NCI-H345 (cell line): Measurements from ENCODE around the gene CTIF.
"Not testable (repeated sequence)": the region's sequence is repeated elsewhere in the genome, so short reads cannot be mapped to it uniquely, and the experiment has no call there.

Experiments used
- DNase-seq: peaks from one replicate; lab custom pipeline; 2025; lab: John Stamatoyannopoulos, UW

The CTIF gene

DNA sequence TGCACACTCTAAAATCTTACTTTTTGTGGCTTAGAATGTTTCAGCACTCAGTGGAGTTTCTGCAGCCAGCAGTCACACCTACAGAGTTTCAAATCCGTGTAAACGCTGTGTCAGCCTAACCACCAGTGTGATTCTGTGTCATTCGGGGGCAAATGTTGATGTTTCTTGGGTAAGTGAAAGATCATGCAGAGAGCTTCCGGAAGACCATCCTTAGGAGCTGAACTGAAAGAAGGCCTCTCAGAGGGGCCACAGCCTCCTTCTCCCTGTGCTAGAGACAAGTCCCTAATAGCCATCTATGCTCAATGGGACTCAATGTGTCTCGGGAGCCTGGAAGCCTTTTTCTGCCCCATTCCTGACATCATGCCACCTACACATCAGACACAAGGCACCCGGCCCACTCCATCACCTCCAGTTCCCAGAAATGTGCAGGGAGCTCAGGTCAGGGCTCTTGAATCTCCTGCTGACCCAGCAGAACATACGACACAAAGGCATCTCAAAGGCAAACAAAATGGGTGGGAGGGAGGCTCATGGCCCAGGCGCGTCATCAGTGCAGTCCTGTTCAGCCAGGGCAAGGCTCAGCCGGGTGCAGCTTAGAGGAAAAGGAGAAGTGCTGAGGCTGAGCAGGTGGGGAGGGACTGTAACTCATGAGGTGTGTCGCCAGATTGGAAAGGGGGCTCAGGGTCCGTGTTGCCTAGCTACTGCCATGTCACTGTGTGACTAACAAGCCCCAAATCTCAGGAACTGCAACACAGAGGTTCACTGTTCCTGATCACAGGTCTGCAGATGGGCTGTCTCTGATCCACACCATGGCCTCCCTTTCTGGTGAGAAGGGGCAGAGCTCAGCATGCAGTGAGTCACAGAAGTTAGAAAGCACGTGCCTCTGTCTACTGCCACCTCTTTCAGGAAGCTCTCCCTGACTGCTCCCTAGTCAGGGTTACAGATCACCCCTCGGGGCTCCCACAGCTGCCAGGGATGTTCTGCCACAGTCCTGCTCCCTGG is 329.9 kb downstream of the CTIF start:
- no peak for DNase-seq

DNA sequence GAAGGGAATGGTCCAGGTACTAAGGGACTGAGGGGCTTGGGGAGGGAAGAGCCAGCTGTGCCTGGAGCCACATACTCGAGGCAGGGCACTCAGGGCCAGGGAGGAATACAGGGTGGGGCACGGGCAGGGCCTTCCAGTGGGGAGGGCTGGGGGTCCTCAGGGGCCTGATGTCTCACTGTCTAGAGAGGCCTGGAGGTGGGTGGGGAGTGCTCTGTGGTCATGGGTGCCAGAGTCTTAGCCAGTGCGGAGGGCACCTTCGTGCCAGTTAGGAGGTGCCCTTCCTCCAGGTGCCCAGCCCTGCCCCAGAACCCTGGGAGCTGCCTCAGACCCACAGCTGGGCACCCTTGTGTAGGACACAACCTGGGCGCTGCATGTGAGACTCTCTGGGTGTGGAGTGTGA is 330.8 kb downstream of the CTIF start:
- no peak for DNase-seq

DNA sequence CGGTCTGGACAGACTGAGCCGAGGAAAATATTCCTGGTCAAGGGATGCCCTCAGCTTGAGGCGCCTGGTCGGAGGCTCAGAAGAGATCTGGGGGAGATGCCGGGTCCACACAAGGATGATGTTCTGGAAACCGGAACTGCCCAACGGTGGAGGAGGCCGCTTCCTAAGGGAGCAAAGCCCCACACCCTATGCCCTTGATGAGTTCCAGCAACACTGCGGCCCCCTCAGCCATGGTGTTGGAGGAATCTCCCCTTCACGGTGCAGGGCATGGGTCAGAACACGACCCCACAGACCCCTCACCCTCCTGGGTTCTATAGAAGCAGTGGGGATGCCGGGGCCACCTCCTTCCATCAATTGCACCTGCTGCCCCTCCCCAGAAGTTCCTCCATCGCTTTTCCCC is 332.1 kb downstream of the CTIF start:
- DNase-seq: not testable (repeated sequence)

DNA sequence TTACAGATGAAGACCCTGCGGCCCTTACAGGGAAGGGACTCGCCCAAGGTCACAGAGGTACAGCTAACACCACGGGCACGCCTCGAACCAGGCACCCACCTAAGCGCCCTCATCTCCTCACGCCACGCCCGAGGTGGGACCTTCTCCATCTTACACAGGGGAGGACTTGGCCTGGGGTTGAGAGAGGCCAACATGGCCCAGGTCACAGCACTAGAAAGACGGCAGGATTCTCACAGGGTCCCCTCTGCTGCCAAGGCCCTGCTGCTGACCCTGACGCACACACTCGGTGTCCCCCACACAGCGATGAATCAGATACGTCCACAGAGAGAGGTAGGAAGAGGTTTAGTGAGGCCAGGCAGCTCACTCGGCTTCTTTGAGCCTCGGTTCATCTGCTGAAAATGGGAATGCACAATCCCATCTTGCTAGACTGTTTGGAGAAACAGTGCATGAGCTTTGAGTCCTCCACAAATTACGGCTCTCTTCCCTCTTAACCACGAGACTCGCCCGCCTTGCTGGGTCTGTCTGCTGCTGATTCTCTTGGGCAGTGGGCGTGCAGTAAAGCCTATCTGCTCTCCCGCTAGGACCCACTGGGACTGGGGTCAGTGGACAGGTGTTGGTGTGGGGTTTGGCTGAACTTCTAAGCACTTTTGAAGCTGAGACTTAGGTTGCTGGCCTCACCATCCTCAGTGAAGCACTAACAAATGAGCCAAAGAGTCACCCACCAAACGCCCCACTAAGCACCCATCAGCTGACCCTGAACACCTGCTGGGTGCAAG is 332.7 kb downstream of the CTIF start:
- no peak for DNase-seq

DNA sequence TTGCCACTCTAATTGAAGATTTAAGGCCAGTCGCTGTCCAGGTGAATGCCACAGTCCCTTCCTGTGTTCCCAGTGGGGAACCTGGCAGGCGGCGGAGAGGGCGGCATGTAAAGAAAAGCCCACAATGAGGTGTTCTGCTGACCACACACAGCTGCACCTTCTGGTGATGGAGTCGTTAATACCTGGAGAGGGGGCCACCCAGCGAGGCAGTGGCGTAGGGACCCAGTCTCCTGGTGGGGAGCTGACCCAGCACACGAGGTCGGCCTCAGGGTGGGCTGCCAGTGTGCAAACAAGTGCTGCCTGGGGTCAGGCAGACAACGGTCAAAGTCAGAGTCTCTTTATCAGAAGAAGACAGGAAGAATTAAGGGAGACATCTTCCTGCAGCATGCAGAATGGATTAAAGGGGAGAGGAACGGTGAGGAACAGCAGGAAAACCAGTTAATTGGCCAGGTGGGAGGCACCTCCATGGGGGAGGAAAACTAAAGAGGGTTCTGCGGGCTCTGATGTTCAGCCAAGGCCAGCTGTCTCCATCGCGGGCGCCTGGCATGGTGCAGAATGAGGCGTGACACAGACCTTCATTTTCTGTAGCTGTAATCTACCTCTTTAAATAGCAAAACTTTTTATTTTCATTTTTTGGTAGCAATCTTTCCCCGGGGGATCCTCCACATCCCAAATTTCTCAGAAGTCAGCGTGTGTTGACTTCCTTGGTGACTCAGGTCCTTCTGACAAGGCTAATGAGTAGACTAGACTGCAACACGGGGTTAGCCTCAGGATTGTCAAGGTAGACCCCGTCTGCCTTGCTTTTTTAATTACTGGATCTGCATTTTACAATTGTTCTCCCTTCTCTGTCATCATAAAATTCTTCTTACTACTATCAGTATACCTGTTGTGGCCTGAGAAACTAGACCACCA is 333.7 kb downstream of the CTIF start:
- peak; percentile 18 for DNase-seq

DNA sequence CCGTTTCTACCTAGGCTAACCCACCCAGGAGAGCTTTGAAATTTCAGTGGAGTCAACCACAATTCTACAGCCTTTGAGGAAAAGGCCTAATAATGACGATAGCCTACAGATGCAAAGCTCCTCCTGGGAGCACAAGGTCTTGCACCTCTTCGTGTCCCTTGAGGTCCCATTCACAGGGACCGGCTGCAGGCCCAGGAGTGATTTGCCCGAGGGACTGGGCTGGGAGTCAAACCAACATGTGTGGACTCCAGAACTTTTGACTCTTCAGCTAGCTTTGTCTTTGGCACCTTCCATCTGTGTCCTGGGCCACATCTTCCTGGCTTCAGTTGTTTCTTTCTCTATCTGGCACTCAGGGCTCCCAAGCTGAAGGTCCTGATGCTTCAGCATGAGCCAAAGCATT is 335.4 kb downstream of the CTIF start:
- no peak for DNase-seq

DNA sequence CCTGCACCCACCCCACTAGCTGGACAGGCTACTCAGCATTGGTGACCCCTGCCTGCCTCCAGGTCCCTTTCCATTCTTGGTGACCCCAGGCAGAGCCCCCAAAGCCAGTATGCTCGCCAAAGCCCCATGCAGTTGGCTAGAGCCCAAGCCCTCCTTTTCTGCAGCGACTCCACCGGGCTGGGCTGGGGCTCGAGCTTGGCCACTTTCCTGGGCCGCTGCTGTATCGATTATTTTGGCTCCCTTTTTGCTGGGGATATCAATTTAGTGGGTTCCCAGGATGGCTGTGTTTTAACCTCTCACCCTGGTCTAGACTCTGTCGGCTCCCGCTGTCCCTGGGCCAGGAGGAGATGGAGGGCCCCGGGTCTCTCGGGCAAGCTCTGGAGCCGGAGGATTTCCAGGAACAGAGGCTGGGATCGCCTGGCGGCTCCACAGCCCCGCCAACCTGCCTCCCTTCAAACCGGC is 335.9 kb downstream of the CTIF start:
- DNase-seq: no peak

DNA sequence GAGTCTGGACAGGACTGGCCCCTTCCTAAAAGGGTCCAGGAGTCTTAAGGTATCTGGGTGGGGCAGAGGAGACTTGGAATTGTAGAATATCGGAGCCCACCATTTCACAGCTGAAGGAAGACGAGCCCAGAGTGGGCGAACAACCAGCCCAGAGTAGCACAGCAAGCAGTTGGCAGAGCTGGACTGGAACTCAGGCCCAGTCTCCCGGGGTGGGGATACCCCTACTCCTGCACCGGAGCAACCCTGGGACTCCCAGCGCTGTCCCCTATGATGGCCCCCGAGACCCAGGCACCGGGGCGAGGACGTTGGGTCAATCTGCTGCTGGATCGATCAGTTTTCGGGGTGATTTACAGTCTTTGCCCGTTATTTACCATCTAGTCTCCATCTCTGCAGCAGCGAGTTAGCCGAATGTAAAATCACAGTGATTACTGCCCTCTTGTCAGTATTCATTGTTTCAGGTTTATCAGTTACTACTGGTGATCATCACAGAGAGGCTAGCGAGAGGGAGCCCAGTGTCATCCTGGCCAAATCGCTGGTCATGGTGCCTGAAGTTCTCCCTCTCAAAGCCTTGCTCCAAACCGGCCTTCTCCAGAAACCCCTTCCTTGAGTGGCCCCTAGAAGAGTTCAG is 336.6 kb downstream of the CTIF start:
- DNase-seq: no peak

DNA sequence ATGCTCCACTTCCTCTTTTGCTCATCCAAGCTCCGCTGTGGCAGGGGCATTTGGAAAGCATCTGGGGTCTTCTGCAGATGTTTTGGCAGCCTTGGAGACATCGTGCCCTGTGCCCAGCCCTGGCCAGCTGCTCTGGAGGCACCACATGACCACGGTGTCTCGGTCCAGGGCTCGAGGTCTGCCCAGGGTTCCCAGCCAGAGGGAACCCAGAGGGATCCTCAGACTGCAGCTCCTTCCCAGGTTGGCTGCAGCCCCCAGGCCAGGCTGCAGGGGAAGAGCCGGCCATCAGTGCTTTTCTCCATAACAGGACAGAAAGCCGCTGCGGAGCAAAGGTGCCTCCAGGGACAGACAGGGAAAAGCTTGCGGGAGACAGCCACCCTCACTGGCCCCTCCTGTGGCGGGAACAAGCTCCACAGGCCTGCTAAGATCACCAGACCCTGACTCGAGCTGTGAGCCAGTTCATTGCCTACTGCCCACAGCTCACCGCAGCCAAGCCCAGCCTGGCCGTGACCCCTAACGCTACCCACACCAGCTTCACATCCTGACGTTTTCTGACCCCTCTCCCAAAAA is 337.2 kb downstream of the CTIF start:
- DNase-seq: no peak

DNA sequence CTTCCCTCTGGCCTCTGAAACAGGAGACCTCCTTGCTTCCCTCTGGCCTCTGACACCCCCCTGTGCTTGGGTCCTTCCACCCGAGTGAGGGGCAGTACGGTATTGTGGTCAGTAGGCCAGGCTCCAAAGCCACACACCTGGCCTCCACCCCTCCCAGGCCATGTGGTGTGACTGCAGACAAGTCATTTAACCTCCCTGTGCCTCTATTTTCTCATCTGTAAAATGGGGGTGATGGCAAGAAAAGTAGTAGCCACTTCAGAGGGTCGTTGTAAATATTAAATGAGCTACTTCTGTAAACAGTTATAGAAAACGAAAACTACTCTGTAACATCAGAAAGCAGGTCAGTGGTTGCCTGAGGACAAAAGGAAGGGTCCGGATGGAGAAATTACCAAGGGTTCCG is 337.8 kb downstream of the CTIF start:
- DNase-seq: no peak

DNA sequence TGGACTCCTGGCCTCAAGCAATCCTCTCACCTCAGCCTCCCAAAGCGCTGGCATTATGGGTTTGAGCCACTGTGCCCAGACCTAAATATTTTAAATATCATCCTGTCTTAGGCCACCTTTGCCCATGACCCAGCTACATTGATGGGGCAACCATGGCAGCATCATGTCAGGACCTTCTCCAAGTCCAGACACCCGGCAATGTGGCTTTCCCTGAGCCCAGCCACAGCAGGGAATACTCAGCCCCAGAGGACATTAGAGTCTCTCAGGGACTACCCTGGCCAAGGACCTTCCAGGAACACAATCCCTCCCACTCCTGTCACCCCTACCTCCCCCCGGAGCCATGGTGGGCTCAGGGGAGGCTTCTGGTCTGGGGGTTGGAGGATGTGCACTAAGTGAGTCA is 339.1 kb downstream of the CTIF start:
- DNase-seq: no peak

DNA sequence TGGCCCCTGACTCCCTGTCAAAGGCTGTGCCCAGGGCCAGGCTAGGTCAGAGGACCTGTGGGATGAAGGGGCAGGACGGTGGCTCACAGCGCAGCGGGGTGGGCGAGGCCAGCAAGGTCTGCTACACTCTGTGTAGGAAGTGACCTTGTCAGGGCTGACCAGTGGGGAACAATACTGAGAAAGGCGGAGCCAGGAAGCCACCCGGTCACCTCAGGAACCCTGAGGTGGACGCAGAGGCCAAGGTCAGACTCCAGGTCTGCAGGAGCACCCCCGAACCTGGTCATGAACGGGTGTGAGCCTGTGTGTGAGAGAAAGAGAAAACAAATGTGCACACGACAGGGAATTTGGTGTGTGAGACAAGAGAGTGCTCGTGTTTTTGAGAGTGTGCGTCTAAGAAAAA is 339.6 kb downstream of the CTIF start:
- DNase-seq: no peak

DNA sequence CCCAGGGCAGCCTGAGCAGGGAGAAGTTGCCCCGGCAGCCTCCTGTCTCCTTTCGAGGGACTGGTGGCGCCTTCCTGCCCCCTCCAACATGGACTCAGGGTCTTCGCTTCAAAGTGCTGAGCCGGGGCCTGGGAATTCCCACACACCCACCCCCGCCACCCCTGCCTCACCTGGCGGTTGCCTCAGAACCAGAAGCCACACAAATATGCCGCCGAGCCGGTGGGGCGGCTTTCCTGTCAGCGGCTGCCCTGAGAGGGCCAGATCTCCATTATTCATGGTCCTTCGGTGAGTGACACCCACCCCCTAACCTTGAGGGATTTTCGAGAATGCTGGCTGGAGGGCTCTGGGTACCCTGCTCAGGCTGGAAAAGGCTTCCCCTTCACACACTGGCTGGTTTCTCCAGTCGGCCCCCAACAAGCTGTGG is 340.2 kb downstream of the CTIF start:
- no peak for DNase-seq

DNA sequence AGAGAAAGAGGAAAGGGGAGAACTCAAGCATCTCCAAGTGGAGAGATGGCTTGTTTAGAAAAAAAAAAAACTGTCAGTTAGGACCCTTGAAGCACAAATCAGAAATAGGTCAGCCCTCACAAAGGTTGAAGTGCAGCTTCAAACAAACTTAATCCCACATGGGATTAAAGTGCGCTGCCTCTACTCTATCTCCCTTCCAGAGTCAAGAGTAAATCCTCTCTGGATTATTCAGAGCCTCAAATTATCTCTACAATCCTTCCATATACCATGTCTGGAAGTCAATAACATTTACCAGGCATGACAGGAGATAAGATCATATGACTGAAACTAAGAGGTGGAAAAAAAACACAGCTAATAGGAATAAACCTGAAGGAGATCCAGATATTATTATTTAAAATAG is 342.1 kb downstream of the CTIF start:
- DNase-seq: no peak

DNA sequence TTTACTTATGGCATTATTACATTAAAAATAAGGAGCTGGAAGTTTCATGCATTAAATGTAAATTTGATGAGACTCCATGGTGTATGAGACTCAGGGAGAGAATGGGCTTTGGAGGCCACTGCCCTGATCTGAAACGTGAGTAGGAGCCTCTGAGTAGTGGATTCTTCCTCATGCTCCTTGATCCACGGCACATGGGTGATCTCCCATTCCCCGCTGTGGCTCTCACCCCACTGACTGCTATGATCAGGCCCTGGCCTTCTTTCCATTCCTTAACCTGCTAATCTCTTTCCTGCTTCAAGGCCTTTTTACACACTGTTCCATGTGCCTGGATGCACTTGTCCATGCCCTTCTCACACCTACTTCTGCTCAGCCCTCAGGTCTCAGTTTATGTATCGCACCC is 343.5 kb downstream of the CTIF start:
- no peak for DNase-seq

DNA sequence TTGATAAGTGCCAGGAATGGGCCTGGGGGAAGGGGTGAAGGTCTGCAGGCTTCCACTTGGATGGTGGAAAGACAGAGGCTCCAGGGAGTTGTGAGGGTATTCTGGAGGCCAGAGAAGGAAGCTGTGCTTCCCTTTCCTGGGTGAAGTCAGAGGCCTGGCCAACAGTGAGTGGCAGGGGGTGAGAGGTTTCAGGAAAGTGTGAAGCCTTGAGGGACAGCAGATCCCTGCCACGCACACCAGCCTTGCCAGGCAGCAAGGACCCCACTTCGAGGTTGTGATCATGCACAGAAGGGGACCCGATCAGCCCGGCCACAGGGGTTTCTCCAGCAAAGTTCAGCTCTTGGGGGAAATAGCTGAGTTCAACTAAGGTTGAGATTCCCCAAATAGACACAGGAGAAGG is 345.5 kb downstream of the CTIF start:
- no peak for DNase-seq

DNA sequence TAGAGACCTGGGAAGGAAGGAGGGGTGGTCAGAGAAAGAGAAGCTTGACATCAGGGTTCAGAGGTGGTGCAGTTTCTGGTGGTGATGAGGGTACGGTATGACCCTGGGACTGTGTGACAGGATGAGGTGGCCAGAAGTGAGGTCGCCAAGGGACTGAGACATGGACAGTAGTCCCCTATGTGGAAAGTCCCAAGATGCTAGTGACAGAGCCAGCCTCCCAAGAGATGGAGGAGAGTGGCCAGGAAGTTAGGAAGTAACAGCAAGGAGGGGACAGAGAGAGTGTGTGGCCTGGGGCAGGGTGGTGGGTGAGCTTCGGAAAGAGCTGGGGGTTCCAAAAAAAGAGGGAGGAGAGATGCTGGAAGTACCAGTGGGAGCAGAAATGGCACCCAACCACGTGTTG is 345.9 kb downstream of the CTIF start:
- DNase-seq: no peak

DNA sequence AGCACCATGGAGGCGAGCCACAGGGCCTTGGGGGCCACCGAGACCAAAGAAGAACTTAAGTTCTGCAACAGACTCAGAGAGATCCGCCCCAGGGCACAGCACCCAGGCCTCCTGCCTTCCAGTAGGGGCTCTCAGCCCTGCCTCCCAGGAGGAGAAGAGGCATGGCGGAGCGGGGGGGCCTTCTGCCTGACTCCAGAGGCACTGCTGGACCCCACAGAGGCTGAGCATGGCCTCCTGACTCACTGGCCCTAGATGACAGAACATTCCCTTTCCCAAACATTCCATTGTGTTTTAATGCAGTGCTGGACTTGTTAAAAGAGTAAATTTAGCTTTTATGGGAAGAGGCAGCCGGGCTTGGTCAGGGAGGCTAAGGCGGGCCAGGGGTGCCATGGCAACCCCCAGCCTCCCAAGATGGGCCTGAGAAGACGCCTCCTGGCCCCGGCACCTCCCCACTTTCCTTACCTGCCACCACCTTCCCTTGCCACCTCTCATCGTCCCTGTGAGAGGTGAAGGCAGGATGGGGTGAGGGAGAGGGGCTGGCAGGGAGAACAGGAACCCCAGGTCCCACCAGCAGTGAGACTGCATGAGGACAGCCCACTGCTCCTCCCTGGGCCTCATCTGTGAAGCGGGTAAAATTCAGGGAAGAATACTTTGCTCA is 346.6 kb downstream of the CTIF start:
- DNase-seq: no peak

DNA sequence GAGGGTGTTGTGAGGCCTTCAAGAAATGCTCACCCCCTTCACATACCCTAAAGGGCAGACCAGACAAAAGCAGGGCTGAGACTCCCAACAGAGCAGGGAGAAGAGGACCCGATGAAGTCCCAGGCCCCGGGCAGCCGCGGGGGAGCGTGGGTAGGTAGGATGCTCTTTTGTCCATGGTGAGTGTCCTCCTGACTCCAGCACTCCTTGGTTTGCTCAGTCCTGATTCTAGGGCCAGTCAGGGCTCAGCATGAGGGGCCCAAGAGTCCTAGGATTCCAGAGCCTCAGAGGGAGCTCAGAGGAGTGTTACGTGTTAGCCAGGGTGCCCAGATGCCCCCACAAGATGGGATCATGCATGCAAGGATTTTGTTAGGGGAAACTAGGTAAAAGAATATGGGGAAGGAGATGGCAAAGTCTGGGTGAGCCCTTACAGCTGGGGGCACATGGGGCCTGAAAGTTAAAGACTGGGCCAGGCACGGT is 347.1 kb downstream of the CTIF start:
- DNase-seq: no peak

DNA sequence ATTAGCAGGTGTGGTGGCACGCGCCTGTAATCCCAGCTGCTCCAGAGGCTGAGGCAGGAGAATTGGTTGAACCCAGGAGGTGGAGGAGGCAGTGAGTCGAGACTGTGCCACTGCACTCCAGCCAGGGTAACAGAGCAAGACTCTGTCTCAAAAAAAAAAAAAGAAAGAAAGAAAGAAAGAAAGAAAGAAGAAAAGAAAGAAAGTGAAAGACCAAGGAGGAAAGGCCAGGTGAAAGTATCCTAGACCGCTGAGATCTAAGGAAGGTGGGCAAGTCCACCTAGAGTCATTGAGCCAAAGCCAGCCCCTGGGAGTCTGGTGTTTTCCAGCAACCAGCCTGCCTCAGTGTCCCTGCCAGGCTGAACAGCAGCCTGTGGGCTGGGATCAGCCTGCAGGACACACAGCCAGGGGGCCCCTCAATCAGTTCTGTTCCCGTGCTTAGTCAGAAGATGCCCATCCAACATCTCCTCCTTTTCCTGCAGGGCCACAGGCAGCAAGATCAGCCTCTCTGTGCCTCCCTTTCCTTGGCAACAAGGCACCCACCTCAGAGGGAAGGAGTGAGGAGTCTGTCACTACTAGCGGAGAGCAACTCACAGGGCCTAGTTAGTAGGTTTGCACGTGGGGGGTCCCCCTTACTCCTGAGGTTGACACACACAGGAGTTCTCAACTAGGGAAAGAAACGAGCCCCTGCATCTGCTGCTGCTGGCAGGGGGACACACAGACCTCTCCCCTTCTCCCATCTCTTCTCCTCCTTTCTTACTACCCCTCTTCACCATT is 347.9 kb downstream of the CTIF start:
- no peak for DNase-seq
